ENCODE measurements around the gene SYT2.
A peak's percentile ranks its signal among the peaks of the same experiment; 100 is the strongest.
"Not testable (repeated sequence)": the region's sequence is repeated elsewhere in the genome, so short reads cannot be mapped to it uniquely, and the experiment has no call there.

Gene SYT2

DNA sequence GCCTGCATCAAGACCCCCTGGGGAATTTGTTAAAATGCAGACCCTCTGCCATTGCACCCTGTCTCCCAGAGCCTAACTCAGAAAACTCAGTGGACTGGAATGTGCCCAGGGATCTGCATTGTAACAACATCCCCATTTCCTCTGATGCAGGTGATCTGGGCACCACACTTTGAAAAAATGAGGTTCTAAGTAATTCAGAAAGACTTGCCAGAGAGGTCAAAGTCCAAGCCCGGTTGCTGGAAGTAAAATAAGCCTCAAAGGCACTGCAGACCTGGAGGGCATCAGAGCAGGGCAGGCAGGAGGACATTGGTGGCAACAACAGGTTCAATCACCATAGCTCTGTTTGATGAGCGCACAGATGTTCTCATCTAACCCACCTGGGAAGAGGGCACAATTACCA is 90.7 kb downstream of the SYT2 start:
- no peak for DNase-seq

DNA sequence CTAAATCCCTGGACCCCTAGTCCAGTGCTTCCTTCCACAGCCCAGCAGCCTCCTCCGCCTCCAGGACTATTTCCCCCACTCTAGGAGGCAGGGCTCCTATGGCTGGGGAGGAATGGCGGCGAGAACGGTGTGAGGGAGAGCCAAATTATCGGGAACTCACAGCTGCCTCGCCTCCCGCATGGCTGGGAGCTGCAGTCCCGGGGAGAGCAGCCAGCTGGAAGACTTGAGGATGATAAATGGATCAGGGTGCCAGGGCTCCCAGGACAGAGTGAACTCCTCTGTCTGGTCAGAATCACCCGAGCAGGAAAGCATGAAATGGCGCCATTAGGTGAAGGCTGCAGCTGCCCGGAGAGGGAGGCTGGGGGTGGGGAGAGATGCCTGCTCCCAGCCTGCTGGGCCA is 91.2 kb downstream of the SYT2 start:
- not testable (repeated sequence) for DNase-seq

DNA sequence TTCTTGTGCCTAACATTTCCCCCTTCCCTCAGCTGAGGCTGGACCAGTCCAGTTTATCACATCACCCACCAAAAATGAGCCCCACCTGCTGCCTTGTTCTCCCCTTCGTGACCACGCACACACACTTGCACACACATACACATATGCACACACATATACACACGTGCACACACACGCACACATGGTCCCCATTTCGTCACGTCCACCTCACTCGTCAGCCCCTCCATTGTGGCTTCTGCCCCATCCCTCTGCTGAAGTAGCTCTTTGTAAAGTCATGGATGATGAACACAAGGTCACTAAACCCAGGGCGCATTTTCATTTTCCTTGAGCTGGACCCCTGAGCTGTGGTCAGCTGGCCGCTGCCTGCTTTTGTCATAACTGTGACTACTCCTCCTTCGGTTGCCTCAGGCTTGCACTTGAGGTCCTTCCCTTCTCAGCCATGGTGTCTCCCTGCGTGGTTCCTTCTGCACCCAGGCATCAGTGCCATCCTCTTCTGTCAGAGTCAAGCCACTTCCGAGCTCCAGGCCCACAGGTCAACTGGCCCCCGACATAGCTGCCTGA is 93.8 kb downstream of the SYT2 start:
- DNase-seq, result no peak

DNA sequence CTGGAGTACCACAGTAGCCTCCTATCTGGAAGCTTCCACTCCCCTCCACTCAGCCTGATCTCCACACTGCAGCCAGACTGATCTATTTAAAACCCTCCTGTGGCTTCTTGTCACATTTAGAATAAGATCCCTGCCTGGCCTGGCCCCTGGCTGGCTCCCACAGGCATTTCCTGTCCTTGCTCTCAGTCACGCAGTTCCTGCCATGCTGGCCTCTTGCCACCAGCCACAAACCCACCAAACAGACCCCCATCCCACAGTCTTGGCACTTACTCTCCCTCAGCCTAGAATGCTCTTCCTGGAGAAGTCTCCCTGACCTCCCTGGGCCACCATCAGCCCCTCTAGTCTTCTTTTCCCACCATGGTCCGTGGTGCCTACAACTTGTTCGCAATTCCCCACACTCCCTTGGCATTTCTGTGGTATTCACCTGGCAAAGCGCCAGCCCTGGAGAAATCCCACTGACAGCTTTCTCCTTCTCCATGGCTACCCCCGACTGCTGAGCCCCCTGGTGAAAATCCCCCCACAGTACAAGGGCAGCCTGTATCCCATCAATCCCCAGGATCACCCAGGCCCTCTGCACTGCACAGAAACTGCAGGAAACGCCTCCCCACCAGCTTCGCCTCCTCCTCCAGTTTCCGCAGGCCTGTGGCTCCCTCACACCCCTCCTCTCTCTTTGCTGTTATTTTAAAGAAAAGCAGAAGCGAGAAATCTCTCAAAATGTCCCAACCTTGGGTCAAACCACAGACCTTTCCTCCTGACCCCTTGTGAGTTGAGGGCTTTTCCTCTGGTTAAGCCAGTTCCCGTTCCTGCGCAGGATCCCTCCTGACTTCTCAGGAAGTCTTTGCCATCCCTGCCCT is 94.5 kb downstream of the SYT2 start:
- DNase-seq, result no peak

DNA sequence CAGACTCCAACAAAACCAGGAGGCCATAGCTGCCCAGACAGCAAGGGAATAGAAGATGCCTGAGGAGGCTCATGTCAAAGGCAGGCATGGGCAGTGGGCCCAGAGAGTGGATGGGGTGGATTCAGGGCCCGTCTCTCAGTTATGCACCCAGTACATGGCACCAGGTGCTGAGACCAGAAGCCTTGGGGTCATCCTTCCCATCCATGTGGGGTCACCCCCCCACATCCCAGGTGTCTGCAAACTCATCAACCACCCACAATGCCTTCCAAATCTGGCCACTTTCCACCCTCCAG is 95.1 kb downstream of the SYT2 start:
- DNase-seq, result not testable (repeated sequence)

DNA sequence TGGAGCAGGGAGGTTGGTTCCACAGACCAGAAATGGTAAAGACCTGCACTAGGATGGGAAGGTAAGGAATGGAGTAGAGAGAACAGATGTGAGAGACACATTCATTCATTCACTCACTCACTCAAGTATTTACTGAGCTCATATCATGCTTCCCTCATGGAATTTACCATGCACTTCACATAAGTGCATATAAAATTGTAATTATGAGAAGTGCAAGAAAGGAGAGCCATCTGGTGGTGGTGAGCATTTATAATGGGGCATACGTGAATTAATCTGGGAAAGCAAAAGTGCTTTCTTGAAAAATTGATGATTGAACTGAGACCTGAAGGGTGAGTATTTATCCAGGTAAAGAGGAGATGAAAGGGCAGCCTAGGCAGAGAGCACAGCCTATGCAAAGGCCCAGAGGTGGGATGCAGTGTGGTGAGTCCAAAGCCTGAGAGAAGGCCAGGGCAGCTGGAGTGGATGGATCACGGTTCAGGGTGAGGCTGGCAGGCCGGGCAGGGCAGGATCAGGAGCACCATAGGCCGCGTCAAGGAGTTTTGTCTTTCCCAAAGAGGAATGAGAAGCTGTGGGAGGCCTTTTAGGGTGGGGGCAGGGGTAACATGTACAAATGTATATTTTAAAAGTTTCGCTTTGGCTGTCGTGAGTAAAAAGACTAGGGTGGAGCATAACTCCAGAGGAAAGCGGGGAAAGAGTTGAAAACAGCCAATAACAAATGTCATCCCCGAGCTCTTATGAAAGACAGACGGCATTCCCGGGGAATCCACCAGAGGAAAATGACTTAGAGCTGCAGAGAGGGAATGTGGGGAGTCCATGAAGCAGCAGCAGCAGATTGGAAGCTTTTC is 95.7 kb downstream of the SYT2 start:
- not testable (repeated sequence) for DNase-seq

DNA sequence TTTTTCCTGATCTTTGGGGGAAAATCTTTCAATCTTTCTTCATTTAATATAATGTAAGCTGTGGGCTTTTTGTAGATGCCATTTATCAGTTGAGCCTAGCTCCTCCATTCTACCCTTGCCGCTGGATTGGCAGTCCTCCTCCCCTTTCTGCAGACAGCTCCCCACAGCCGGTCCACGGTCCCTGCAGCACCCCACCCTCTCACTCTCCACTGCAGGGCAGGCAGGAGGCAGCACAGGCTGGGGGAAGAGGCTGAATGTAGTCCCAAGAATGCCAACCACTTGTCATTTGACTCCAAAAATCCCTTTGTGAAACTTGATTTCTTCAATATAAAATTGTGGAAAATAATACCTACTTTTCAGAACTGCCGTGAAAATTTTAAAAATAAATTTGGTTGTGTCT is 96.7 kb downstream of the SYT2 start:
- no peak for DNase-seq

DNA sequence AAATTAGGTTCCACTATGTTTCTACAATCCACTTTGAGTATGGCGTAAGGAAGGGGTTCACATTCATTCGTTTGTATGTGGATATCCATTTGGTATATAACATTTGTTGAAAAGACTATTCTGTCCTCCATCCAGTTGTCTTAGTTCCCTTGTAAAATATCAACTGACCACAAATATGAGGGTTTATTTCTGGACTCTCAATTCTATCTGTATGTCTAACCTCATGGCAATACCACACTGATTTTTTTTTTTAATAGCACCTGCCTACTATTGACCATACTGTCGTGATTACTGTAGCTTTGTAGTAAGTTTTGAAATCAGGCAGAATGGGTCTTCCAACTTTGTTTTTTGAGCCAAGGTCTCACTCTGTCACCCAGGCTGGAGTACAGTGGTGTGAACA is 98.2 kb downstream of the SYT2 start:
- not testable (repeated sequence) for DNase-seq

DNA sequence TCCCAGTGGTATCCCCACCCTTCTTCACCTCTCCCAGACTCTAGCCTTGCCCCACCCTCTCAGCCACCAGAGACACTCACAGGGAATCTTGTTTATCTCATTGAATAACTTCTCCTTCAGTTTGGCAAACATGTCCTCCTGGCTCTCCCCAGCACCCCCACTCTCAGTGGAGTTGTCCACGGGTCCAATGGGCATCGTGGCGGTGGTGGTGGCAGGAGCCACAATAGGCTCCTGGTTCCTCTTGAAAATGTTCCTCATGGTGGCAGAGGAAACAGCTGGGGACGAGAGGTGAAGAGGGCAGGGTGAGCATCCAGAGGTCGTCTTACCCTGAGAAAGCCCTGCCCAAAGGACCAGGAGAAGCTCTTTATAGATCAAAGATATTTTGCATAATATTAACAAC is 104.7 kb downstream of the SYT2 start:
- DNase-seq, result no peak

DNA sequence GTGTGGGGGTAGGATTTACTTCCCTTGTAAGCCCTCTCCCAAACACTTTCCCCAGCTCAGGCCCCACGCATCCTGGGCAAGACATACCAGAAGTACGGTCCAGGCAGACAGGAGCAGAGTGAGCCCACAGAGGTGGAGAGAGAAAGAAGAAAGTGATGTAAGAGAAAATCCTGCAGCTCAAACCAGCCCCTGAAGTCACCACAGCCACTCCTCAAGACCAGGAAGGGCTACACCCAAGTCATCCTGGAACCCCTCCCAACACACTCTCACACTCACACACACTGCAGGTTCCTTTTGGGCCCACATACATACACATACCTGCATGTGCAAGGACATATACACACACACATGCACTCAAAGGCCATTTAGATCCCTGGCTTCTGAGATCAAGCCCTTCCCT is 106.8 kb downstream of the SYT2 start:
- no peak for DNase-seq

DNA sequence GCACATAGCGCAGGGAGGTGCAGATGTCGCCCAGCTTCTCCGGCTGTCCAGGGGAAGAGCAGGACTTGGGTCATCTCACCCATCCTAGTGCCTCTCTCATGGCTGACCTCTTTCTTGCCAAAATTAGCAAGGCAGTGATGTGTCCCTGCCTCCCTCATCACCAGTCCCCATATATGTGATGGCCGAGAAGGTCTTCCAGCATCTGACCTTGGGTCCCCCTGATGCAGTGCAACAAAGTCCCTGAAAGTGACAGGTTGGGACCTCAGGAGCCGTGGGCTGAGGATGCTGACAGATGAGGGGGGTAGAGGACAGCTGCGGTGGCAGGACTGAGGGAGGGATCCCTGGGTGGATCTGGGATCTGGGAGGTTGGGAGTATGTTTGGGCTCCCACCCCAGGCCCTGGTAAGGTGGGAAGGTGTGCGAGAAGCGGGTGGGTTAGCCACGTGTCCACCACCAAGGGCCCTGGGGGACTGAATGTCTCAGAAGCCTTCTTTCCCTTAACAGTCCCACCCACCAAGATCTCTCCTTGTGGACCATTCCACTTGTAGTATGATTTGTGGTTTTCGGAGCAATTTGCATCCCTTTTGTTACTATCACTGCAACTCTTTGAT is 109.7 kb downstream of the SYT2 start:
- no peak for DNase-seq

DNA sequence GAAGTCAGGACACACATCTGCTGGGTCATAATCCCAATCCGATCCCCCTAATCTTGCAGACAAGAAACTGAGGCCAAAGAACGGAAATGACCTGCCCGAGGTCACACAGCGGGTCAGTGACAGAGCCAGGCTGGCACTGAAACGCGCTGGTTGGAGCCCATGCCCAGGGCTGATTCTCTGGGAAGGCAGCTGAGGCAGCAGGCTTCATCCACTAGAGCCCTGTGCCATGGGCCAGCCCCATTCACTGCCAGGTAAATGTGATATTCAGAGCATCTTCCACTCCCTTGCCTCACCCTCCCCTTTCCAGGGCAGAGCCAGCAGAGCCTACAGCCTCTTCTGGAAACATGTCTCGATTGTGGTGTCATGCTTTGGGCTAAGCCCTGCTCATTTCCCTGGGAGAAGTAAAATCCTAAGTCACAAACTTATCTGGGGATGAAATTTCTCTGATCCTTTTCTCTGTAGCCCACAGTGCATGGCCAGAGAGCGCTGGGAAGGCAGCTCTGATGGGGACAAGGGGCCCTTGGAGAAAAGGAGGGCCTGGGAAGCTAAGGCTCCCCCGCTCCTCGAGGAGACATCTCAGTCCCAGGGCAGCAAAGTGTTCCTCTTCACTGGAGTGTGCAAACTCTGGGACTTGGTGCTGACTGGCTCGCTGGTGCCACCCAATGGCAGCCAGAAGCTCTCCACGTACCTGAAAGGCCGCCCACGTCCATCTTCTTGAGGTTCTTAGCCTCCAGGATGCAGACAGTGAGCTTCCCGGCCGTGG is 110.4 kb downstream of the SYT2 start:
- peak; percentile 23 for DNase-seq

DNA sequence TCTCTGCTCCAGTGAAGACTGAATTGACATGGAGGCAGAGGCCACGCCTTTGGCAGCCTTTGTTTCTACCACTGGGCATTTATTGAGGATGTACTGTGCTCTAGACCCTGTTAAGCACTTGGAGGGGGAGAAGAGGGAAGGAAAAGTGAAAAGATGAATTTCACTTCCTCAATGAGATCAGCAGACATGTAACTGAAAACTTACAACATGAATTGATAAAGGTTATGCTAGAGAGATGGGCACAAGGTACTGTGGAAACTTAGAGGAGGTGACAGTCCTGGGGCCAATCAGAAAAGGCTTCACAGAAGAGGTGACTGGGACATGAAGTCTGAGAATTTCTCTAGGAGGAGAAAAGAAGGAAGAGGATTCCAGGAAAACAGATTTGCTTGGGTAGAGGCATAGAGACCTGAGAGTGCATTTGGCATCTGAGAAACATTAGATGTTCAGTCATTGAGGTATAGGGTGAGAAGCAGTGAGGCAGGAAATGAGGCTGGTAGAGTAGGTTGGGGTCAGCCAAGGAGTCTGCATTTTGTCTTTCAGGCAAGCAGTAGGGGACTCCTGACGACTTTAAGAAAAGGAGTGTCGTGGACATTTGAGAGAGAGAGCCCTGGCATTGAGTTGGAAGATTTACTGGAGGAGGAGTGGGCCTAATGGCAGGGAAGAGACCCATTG is 113.0 kb downstream of the SYT2 start:
- DNase-seq, result no peak

DNA sequence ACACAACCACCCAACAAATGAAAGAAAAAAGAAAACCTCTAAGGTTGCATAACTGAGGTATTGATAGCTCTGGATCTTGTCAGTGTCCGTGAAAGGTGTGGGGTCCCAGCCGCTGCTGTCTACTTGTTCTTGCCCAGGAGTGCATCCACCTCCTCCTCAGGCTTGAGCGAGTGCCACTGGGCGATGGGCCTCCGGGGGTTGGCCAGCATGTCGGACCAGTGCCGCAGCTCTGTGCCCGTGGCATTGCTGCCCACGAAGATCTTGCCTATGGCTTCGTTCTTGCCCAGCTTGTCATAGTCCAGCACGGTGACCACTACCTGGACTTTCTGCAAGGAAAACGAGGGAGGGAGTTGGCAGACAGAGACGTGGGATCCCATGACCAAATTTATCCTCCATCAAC is 113.6 kb downstream of the SYT2 start:
- DNase-seq, result no peak

DNA sequence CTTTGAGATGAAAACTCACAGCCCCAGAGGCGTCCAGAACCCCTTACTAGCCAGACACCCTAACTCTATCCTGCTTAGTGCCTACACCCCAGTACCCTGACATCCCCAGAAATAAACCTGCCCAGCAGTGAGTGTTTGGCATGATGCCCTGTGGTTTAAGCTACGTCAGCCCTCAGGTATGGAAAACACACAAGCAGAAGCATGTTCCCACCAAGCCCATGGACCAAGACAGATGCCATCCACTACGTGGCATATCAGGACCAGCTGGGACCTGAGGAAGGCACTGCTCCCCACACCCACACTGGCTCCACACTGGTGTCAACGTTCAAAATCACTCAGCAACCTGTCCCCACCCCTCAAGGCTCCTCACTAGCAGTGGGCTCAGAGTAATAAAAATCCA is 116.4 kb downstream of the SYT2 start:
- DNase-seq, result no peak

DNA sequence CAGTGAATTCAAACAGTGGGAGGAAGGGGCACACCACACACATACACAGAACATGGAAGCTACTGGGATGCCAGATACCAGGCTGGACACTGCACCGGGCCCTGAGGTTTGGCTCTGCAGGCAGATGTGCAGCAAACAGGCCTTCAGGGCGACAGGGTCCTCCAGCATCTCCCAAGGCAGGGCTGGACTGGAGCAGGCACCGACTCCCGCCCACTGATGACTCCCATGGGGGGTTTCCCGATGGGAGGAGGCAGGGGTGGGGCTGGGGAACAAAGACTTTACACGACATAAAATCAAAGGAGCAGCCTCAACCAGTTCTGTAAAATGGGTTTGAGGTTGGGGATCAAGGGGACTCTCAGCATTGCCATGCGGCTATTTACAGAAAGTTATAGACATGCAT is 118.1 kb downstream of the SYT2 start:
- no peak for DNase-seq

DNA sequence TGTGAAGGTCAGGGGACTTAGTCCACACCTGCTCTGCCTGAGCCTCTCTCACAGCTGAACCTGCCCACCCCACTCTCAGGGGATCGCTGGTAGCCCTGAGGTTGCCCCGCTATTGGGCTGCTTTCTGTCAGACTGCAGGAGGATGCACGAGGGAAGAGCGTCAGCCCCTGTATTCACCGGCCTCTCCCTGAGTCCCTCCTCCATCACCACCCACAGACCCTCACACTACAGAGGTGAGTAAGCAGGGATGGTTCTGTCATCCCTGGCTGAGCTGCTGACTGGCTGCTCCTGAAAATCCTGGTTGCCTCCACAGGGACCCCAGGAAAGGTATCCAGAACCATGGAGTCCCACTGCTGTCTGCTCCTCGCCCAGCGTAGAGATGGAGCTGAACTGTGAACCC is 118.7 kb downstream of the SYT2 start:
- DNase-seq, result no peak

DNA sequence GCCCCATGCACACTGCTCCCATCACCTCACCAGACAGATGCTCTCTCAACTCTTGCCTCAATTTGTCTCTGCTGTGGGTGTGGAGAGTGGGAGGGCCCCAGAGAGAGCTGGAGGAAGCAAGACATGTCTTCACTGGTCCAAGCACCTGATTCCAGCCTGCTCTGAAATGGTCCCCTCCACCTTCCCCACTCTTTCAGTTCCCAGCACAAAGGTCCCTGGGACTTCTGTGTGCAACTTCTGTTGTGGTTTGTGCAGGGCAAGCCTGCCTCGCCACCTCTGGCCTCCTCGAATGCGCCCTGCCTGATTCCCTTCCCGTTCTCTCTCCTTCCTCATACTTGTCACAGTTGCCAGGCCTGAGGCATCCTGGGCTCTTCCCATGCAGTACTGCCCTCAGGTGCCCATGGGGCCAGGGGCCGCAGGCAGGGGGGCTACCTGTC is 119.3 kb downstream of the SYT2 start:
- no peak for DNase-seq

DNA sequence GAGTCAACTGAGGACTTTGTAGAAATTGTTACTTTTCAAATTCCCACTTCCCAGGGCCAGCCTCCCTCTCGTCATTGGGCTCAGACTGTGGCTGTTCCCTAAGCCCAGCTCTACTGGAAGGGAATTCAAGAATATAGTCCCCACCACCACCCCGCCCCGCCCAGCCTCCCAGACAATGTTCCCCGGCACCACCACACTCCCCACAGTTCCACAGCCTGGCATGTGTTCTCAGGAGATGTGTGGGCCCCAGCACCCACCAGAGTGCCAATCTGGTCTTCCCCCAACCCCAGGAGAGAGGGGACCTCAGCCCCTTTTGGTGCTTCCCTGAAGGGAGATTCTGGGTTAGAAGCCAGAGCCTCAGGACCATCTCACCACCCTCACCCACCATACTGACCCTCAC is 120.1 kb downstream of the SYT2 start:
- DNase-seq, result no peak

DNA sequence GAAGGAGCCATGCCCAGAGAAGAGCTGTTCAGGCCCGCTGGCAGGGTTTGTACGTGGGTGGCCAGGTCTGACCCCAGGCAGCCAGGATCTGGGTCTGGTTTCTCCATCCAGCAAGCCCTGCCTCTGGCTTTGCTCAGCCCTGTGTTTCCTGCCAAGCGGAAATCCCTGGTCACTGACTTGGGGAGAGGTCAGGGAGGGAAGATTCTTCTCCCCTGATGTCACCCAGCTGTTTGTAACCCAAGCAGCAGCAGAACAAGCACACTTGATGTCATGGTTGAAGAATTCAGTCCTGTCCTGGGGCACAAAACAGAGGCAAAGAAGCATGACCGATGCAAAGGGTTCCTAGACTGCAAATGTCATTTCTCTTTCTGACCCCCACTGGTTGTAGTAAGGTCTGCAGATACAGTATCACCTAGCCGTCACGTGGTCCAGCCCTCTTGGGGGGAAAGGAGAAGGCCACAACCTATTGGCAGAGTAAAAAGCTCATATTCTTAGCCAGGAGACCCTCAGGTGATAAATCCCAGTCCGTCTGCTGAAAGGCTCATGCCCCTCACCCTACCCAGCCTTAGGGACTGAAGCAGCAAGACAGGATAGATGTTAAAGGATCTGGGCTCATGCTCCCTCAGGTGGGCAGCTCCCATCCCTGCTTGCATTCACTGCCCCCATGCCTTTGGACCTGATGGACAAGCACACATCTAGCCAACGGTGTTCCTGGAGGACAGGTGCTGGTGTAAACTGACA is 120.9 kb downstream of the SYT2 start:
- DNase-seq, result no peak

DNA sequence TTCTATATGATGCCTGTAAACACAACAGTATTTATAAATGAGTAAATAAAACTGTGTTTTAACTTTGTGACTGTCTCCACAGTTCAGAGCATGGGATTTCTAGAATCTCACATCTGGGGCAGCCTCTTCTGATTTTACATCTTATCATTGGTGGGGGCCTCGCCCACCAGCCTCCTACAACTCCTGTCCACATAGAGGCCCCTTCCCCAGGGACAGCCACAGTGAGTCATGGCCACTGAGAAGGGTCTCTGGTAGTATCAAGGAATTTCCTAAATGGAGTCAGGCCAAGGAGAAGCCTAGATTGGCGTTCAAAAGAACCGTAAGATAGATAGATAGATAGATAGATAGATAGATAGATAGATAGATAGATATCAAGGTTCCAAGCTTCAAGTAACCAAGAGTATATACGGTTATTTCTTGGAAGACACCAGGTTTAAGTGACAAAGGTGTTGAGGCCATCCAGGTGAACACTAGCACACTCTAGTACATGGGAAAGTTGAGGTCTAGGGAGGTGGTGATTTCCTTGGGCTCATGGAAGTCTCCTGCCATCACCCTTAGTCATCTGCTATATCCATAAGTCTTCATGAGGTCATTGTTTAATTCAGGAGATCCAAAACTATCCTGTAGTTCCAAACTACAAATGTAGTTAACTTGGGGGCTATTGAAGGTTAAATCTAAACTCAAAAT is 121.6 kb downstream of the SYT2 start:
- DNase-seq, result no peak

All from NCI-H510A (cell line).